SU-DHL-6 (cell line): ENCODE measurements around the gene SLPI.

Experiments used
- EZH2phosphoT487 ChIP-seq: fragments of 200-600 bp; sonication (generic), shearing (Covaris generic); conservative IDR thresholded peaks from 2 replicates; pipeline ENCODE4 v1.6.1; 2018; ENCODE audit warnings: mild to moderate bottlenecking, antibody characterized with exemption, low read length, moderate library complexity, mixed read lengths
- TF ChIP-seq, protein P1 (sequence below): fragments of 200-600 bp; sonication (generic); IDR thresholded peaks from one replicate; pipeline ENCODE4 v1.5.1; 2017; ENCODE audit warnings: antibody characterized with exemption, mild to moderate bottlenecking, low read length, moderate library complexity; ENCODE audit not compliant: insufficient read depth, poor library complexity, severe bottlenecking

DNA sequence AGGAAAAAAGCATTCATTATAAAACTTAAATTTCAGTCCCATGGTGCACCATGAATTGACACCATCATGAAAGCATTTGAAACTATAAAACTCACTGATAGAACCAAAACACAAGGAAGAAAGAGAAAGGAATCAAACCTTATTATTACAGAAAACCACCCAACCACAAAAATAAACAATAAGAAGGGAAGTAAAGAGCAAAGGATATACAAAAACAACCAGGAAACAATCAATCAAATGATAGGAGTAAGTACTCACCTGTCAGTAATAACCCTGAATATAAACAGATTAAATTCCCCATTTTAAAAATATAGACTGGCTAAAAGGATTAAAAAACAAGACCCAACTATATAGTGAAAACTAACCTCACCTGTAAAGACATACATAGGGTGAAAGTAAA lies 5.8 kb downstream of the SLPI start:
- TF ChIP-seq, protein P1, sequence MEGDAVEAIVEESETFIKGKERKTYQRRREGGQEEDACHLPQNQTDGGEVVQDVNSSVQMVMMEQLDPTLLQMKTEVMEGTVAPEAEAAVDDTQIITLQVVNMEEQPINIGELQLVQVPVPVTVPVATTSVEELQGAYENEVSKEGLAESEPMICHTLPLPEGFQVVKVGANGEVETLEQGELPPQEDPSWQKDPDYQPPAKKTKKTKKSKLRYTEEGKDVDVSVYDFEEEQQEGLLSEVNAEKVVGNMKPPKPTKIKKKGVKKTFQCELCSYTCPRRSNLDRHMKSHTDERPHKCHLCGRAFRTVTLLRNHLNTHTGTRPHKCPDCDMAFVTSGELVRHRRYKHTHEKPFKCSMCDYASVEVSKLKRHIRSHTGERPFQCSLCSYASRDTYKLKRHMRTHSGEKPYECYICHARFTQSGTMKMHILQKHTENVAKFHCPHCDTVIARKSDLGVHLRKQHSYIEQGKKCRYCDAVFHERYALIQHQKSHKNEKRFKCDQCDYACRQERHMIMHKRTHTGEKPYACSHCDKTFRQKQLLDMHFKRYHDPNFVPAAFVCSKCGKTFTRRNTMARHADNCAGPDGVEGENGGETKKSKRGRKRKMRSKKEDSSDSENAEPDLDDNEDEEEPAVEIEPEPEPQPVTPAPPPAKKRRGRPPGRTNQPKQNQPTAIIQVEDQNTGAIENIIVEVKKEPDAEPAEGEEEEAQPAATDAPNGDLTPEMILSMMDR: no peak
- TF ChIP-seq EZH2phosphoT487: no peak
